PC-3 (cell line): Measurements from ENCODE around the gene CDK5RAP2. TPM values are rescaled to one million over a fixed set of nuclear protein-coding genes. Genes with fewer than 3 reads are reported as not detected.

Experiments used
- ATAC-seq: fragments of 200-7000 bp; cut with Tn5 transposase; 2 replicates; pipeline ENCODE4 v1.9.1; 2020; ENCODE audit warnings: mild to moderate bottlenecking, moderate library complexity
- BruUV-seq: library from RNA; stranded (reverse); fragments of 400-500 nt; replicated peaks from 2 replicates; lab custom pipeline; 2021; lab: Mats Ljungman, UMichigan
- CTCF ChIA-PET: fragments of 300-600 bp; sonication (Branson Sonifier 250); formaldehyde crosslinking; loops from one replicate; lab custom pipeline; 2022; ENCODE audit warnings: antibody characterized with exemption; lab: Charles Lee
- POLR2A ChIA-PET: fragments of 300-600 bp; sonication (Branson Sonifier 250); formaldehyde crosslinking; loops from one replicate; lab custom pipeline; 2022; ENCODE audit warnings: antibody characterized with exemption; ENCODE audit not compliant: unreplicated experiment; lab: Charles Lee
- DNase-seq: peaks from one replicate; pipeline ENCODE4 v3.0.0-alpha.2; 2015
- H2AFZ ChIP-seq: fragments of 300-600 bp; sonication (generic); 2 replicates; pipeline ENCODE4 v1.6.0; 2016; ENCODE audit warnings: antibody characterized with exemption, low read length
- H3F3A ChIP-seq: fragments of 300-600 bp; sonication (generic); one replicate; pipeline ENCODE4 v1.6.0; 2017; ENCODE audit warnings: antibody characterized with exemption, low read length, control low read depth, mild to moderate bottlenecking; ENCODE audit not compliant: unreplicated experiment
- H3K27ac ChIP-seq: fragments of 300-600 bp; sonication (generic); 2 replicates; pipeline ENCODE4 v1.5.1; 2016; ENCODE audit warnings: mild to moderate bottlenecking, low read length
- H3K27me3 ChIP-seq: fragments of 300-600 bp; sonication (generic); 2 replicates; pipeline ENCODE4 v1.6.1; 2016; ENCODE audit warnings: low read length, mixed read lengths
- H3K36me3 ChIP-seq: fragments of 300-600 bp; sonication (generic); 2 replicates; pipeline ENCODE4 v1.6.1; 2016; ENCODE audit warnings: low read depth, mixed run types, low read length, mixed read lengths
- H3K4me1 ChIP-seq: fragments of 300-600 bp; sonication (generic); 2 replicates; pipeline ENCODE4 v1.5.1; 2016; ENCODE audit warnings: low read length; ENCODE audit not compliant: insufficient read depth
- H3K4me2 ChIP-seq: fragments of 300-600 bp; sonication (generic); 2 replicates; pipeline ENCODE4 v1.6.0; 2016; ENCODE audit warnings: low read length
- H3K4me3 ChIP-seq: fragments of 300-600 bp; sonication (generic); 2 replicates; pipeline ENCODE4 v1.5.1; 2016; ENCODE audit warnings: mild to moderate bottlenecking, low read length, mixed read lengths
- H3K79me2 ChIP-seq: fragments of 300-600 bp; sonication (generic); 2 replicates; pipeline ENCODE4 v1.6.1; 2017; ENCODE audit warnings: low read length, mixed read lengths
- H3K9ac ChIP-seq: fragments of 300-600 bp; sonication (generic); 2 replicates; pipeline ENCODE4 v1.6.0; 2016; ENCODE audit warnings: mild to moderate bottlenecking, low read length
- H3K9me2 ChIP-seq: fragments of 300-600 bp; sonication (generic); replicated peaks from 2 replicates; pipeline ENCODE4 v1.6.1; 2016; ENCODE audit warnings: mixed run types, low read length, mixed read lengths
- H3K9me3 ChIP-seq: fragments of 300-600 bp; sonication (generic); 2 replicates; pipeline ENCODE4 v1.6.1; 2016; ENCODE audit warnings: low read length, mixed read lengths
- H4K20me1 ChIP-seq: fragments of 300-600 bp; sonication (generic); 2 replicates; pipeline ENCODE4 v1.6.1; 2016; ENCODE audit warnings: low read length, mixed read lengths
- EZH2 ChIP-seq: fragments of 300-600 bp; sonication (generic); IDR thresholded peaks from one replicate; pipeline ENCODE4 v1.6.1; 2017; ENCODE audit warnings: antibody characterized with exemption, mild to moderate bottlenecking, low read length; ENCODE audit not compliant: unreplicated experiment
- EZH2phosphoT487 ChIP-seq: fragments of 300-600 bp; sonication (generic); IDR thresholded peaks from 2 replicates; pipeline ENCODE4 v1.6.1; 2018; ENCODE audit warnings: mild to moderate bottlenecking, antibody characterized with exemption, low read length, borderline replicate concordance
- intact Hi-C: fragments of 100-400 bp; cut with micrococcal nuclease; formaldehyde crosslinking; loops from 2 replicates; pipeline ENCODE4 v1.9.0; 2023
- total RNA-seq: library from RNA; depleted of rRNA; stranded (reverse); fragments of >200 nt; gene quantifications from 2 replicates; pipeline ENCODE4 v1.2.3, GENCODE V29; 2014
- TF ChIP-seq, protein P1 (sequence below): fragments of 300-600 bp; sonication (generic); conservative IDR thresholded peaks from 2 replicates; pipeline ENCODE4 v1.5.1; 2017; ENCODE audit warnings: antibody characterized with exemption, low read depth, mild to moderate bottlenecking, low read length

Gene CDK5RAP2
- total RNA-seq, 1 experiment from 2014 or later: 37.4 TPM

DNA sequence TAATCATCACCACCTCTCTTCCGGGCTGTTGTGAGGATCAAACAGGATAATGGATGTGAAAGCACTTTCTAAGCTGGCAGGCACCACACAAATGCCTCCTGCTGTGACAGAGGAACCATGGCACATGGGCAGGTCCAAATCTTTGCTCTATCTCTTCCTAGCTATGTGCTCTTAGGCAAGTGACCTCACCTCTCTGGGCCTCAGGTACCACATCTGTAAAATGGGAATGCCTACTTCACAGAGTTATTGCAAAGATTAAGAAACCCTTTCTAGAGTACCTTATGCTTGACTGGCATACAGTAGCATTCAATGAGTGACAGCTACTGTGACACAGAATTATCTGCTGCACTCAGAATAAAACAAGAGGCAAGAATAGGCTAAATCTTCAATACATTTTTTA lies 51.6 kb downstream of the CDK5RAP2 start:
- peaks cover 27% of the 10 kb centered on the region for H3K36me3 ChIP-seq
- H3K9me2 ChIP-seq: no peaks in the 10 kb centered on the region
- H4K20me1 ChIP-seq: no peaks in the 10 kb centered on the region
- no peaks in the 10 kb centered on the region for H3K27me3 ChIP-seq
- H3K4me2 ChIP-seq: no peak overlapping the region
- no peaks in the 10 kb centered on the region for H3K9me3 ChIP-seq
- no TSS peak for BruUV-seq
- POLR2A ChIA-PET: no interaction called here
- no peak overlapping the region for H3K27ac ChIP-seq
- TF ChIP-seq EZH2: no peak
- TF ChIP-seq, protein P1, sequence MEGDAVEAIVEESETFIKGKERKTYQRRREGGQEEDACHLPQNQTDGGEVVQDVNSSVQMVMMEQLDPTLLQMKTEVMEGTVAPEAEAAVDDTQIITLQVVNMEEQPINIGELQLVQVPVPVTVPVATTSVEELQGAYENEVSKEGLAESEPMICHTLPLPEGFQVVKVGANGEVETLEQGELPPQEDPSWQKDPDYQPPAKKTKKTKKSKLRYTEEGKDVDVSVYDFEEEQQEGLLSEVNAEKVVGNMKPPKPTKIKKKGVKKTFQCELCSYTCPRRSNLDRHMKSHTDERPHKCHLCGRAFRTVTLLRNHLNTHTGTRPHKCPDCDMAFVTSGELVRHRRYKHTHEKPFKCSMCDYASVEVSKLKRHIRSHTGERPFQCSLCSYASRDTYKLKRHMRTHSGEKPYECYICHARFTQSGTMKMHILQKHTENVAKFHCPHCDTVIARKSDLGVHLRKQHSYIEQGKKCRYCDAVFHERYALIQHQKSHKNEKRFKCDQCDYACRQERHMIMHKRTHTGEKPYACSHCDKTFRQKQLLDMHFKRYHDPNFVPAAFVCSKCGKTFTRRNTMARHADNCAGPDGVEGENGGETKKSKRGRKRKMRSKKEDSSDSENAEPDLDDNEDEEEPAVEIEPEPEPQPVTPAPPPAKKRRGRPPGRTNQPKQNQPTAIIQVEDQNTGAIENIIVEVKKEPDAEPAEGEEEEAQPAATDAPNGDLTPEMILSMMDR: no peak
- no peak for TF ChIP-seq EZH2phosphoT487
- no peak overlapping the region for H3K9ac ChIP-seq
- peaks cover 15% of the 10 kb centered on the region for H3K4me1 ChIP-seq
- H3F3A ChIP-seq: no peaks in the 10 kb centered on the region
- no peak for DNase-seq
- no peaks in the 10 kb centered on the region for H3K79me2 ChIP-seq
- H3K4me3 ChIP-seq: no peak overlapping the region
- no peak overlapping the region for H2AFZ ChIP-seq
- ATAC-seq: no peak
- intact Hi-C loops: no loop called here
- CTCF ChIA-PET: no interaction called here

DNA sequence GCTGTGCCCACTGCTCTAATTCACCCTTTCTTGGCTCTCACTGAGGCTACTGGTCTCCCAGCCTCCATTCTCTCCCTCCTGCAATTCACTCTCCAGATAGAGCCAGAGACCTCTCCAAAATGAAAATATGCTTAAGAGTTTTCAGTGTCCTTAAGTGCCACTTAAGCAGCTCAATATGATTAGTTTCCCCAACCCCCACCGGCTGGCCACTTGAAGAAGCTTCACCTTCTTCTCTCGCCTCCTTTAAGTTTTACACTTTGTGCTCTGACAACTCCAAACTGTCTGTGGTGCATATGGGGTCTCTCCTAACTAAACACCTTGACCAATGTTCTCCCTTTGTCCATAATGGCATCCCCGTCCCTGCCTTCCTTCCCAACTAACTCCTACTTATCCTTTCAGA lies 53.4 kb downstream of the CDK5RAP2 start:
- Histone ChIP-seq H3K4me3 (no peak overlapping the region), H3K27ac (no peak overlapping the region), H3K4me1 (no peaks in the 10 kb centered on the region), H3K79me2 (no peaks in the 10 kb centered on the region), H3K9me2 (no peaks in the 10 kb centered on the region), H3K9ac (no peak overlapping the region), H3K9me3 (no peaks in the 10 kb centered on the region), H3F3A (no peaks in the 10 kb centered on the region), H2AFZ (no peak overlapping the region), H4K20me1 (no peaks in the 10 kb centered on the region), H3K27me3 (no peaks in the 10 kb centered on the region), H3K4me2 (no peak overlapping the region), H3K36me3 (peaks cover 37% of the 10 kb centered on the region)
- no peak for DNase-seq
- BruUV-seq: no TSS peak
- no peak for ATAC-seq
- TF ChIP-seq EZH2phosphoT487 (no peak), EZH2 (no peak)
- TF ChIP-seq, protein P1: no peak
- intact Hi-C loops: no loop called here
- ChIA-PET CTCF (no interaction called here), POLR2A (no interaction called here)

DNA sequence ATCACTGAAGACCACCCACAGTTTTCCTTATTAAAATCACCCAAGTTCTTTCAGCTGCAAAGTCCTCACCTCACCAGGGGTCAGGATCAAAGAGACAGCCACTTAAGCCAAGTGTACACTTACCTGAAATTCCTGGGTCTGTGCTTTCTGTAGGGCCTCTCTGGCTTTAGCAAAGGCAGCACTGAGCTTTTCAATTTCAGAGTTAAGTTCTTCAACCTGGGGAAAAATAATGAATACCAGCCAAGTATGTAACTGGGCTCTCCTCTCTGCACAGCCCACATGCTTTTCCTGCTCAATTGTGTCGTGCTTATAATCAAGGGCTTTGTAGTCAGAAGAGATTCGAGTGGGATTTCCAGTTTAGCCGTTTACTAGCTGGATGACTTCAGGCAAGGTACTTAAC lies 55.1 kb downstream of the CDK5RAP2 start:
- no peak overlapping the region for H3K27ac ChIP-seq
- no peak for ATAC-seq
- no peak overlapping the region for H3K9ac ChIP-seq
- no TSS peak for BruUV-seq
- no peak overlapping the region for H3K4me3 ChIP-seq
- ChIA-PET CTCF (no interaction called here), POLR2A (no interaction called here)
- H3K4me2 ChIP-seq: no peak overlapping the region
- H3K79me2 ChIP-seq: no peaks in the 10 kb centered on the region
- no peak for DNase-seq
- H2AFZ ChIP-seq: no peak overlapping the region
- no peaks in the 10 kb centered on the region for H3F3A ChIP-seq
- H3K9me2 ChIP-seq: no peaks in the 10 kb centered on the region
- H3K27me3 ChIP-seq: no peaks in the 10 kb centered on the region
- no peaks in the 10 kb centered on the region for H4K20me1 ChIP-seq
- intact Hi-C loops: no loop called here
- H3K9me3 ChIP-seq: no peaks in the 10 kb centered on the region
- no peaks in the 10 kb centered on the region for H3K4me1 ChIP-seq
- TF ChIP-seq EZH2: no peak
- TF ChIP-seq EZH2phosphoT487: no peak
- TF ChIP-seq, protein P1: no peak
- H3K36me3 ChIP-seq: peaks cover 33% of the 10 kb centered on the region
